Mucosa of rectum (tissue), 2 donors: ENCODE measurements around the gene CGN.
"Not testable (repeated sequence)": the region's sequence is repeated elsewhere in the genome, so short reads cannot be mapped to it uniquely, and the experiment has no call there.

Source experiments
- H3K27ac ChIP-seq, 2 donors: one replicate each; pipeline ENCODE4 v1.7.0; 2013; ENCODE audit warnings: inconsistent platforms in 2 of 2, low read depth in 2 of 2, low read length in 2 of 2
- H3K27me3 ChIP-seq, 2 donors: one replicate each; pipeline ENCODE4 v1.7.0; 2013; ENCODE audit warnings: low read length in 2 of 2; ENCODE audit not compliant: control insufficient read depth in 2 of 2, insufficient read depth in 2 of 2
- H3K36me3 ChIP-seq, 2 donors: one replicate each; pipeline ENCODE4 v1.7.0; 2013; ENCODE audit warnings: low read length in 2 of 2; ENCODE audit not compliant: control insufficient read depth in 2 of 2, insufficient read depth in 2 of 2
- H3K4me1 ChIP-seq, 2 donors: one replicate each; pipeline ENCODE4 v1.7.0; 2013; ENCODE audit warnings: low read length in 2 of 2, mild to moderate bottlenecking in 1 of 2; ENCODE audit not compliant: control insufficient read depth in 2 of 2, insufficient read depth in 2 of 2
- H3K4me3 ChIP-seq, 2 donors: one replicate each; pipeline ENCODE4 v1.7.0; 2013; ENCODE audit warnings: low read length in 2 of 2
- H3K9ac ChIP-seq, 2 donors: one replicate each; pipeline ENCODE4 v1.7.0; 2013; ENCODE audit warnings: low read length in 2 of 2, low read depth in 1 of 2, mild to moderate bottlenecking in 1 of 2
- H3K9me3 ChIP-seq, 2 donors: one replicate each; pipeline ENCODE4 v1.7.0; 2013; ENCODE audit warnings: low read length in 2 of 2; ENCODE audit not compliant: control insufficient read depth in 2 of 2
- donor health status: healthy.
- donor health status: Normal muscosa, but diverticular disease.

CGN gene

DNA sequence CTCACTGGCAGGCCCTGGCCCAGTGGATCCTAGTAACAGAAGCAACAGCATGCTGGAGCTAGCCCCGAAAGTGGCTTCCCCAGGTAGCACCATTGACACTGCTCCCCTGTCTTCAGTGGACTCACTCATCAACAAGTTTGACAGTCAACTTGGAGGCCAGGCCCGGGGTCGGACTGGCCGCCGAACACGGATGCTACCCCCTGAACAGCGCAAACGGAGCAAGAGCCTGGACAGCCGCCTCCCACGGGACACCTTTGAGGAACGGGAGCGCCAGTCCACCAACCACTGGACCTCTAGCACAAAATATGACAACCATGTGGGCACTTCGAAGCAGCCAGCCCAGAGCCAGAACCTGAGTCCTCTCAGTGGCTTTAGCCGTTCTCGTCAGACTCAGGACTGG is 7.7 kb downstream of the CGN start:
- H3K9me3 ChIP-seq: no peaks in the 10 kb centered on the region
- no peaks in the 10 kb centered on the region for H3K27me3 ChIP-seq
- H3K9ac ChIP-seq: no peak overlapping the region
- no peak overlapping the region for H3K27ac ChIP-seq
- no peak overlapping the region for H3K4me3 ChIP-seq
- H3K4me1 ChIP-seq: peaks cover 13 to 17% of the 10 kb centered on the region in 2 donors
- peaks cover 23 to 30% of the 10 kb centered on the region in 2 donors for H3K36me3 ChIP-seq

DNA sequence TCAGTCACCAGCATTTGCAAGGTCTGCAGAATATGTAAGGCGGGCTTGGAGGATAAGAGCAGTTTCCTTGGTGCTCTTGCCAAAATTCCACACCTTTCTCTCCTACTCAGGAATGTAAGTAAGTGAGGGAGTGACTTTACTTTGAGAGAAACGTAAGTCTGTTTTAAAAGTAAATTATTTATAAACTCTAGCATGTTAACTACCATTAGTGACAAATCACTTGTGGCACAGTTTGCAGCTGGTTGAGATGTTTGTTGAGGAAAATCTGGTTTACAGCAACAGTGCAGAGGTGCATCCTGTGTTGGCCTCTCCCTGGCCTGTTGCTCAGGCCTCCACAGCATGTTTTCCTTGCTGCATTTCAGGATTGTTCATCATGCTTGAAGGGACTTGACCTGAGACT is 8.5 kb downstream of the CGN start:
- Histone ChIP-seq H3K27ac (no peak overlapping the region), H3K9me3 (no peaks in the 10 kb centered on the region), H3K4me1 (peaks cover 6 to 9% of the 10 kb centered on the region in 2 donors), H3K27me3 (no peaks in the 10 kb centered on the region), H3K9ac (no peak overlapping the region), H3K4me3 (no peak overlapping the region), H3K36me3 (peaks cover 31 to 36% of the 10 kb centered on the region in 2 donors)

DNA sequence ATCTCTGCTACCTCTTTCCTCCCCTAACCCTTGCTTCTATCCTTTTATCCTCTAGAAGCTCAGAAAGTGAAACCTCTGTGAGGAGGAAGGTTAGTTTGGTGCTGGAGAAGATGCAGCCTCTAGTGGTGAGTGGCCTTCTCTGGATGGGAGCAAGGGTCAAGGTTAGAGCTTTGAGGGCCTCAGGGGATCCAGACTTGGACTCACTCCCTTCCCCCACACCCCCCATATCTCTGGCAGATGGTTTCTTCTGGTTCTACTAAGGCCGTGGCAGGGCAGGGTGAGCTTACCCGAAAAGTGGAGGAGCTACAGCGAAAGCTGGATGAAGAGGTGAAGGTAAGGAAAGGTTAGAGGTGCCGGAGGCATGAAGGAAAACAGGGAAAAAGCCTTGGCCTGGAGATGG is 9.2 kb downstream of the CGN start:
- H3K4me3 ChIP-seq: no peak overlapping the region
- no peaks in the 10 kb centered on the region for H3K9me3 ChIP-seq
- no peak overlapping the region for H3K27ac ChIP-seq
- no peaks in the 10 kb centered on the region for H3K27me3 ChIP-seq
- peaks cover 0 to 4% of the 10 kb centered on the region in 2 donors for H3K4me1 ChIP-seq
- H3K9ac ChIP-seq: no peak overlapping the region
- H3K36me3 ChIP-seq: peaks cover 37 to 40% of the 10 kb centered on the region in 2 donors

DNA sequence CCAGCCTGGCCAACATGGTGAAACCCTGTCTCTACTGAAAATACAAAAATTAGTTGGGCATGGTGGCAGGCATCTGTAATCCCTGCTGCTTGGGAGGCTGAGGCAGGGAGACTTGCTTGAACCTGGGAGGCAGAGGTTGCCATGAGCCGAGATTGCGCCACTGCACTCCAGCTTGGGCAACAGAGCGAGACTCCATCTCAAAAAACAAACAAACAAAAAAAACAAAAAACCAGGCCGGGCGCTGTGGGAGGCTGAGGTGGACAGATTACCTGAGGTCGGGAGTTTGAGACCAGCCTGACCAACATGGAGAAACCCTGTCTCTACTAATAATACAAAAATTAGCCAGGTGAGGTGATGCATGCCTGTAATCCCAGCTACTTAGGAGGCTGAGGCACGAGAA is 11.2 kb downstream of the CGN start:
- not testable (repeated sequence) for H3K27me3 ChIP-seq

DNA sequence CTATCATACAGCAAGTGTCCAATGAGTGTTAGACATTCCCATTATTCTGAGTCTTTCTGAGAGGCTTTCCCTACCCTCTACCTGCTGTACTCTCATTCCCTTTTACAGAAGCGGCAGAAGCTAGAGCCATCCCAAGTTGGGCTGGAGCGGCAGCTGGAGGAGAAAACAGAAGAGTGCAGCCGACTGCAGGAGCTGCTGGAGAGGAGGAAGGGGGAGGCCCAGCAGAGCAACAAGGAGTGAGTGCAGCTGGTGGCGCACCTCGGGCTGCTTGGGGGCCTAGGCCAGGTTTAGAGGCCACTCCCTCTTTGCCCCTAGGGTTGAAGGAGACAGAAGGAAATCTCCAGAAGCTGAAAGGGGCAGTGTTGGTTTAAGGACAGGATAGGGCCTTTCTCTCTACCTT is 12.1 kb downstream of the CGN start:
- no peak overlapping the region for H3K9ac ChIP-seq
- H3K4me1 ChIP-seq: no peaks in the 10 kb centered on the region
- H3K36me3 ChIP-seq: peaks cover 46 to 47% of the 10 kb centered on the region in 2 donors
- no peak overlapping the region for H3K27ac ChIP-seq
- H3K4me3 ChIP-seq: no peak overlapping the region
- no peaks in the 10 kb centered on the region for H3K9me3 ChIP-seq
- no peaks in the 10 kb centered on the region for H3K27me3 ChIP-seq

More for the DNA sequence above, 11.2 kb downstream of the CGN start:
- H3K4me1 ChIP-seq, H3K4me3 ChIP-seq, H3K9me3 ChIP-seq, H3K27ac ChIP-seq, H3K9ac ChIP-seq: not testable (repeated sequence)
- H3K36me3 ChIP-seq: peaks cover 44 to 47% of the 10 kb centered on the region in 2 donors

DNA sequence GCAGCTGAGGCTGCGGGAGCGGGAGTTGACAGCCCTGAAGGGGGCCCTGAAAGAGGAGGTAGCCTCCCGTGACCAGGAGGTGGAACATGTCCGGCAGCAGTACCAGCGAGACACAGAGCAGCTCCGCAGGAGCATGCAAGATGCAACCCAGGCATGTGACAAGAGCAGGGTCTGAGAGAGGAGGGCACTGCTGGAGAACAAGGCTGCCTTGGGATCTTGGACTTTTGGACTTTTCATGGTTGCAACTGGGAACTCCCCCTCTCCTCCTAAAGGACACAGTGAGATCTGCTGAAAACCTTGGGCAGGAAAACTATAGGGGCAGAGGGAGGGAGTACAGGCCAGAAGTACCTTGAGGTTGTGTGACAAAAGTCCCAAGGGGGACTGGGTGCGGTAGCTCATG is 13.5 kb downstream of the CGN start:
- H3K36me3 ChIP-seq: peaks cover 45 to 47% of the 10 kb centered on the region in 2 donors
- H3K27ac ChIP-seq: no peak overlapping the region
- no peaks in the 10 kb centered on the region for H3K27me3 ChIP-seq
- H3K4me1 ChIP-seq: no peaks in the 10 kb centered on the region
- H3K4me3 ChIP-seq: no peak overlapping the region
- no peak overlapping the region for H3K9ac ChIP-seq
- H3K9me3 ChIP-seq: no peaks in the 10 kb centered on the region

DNA sequence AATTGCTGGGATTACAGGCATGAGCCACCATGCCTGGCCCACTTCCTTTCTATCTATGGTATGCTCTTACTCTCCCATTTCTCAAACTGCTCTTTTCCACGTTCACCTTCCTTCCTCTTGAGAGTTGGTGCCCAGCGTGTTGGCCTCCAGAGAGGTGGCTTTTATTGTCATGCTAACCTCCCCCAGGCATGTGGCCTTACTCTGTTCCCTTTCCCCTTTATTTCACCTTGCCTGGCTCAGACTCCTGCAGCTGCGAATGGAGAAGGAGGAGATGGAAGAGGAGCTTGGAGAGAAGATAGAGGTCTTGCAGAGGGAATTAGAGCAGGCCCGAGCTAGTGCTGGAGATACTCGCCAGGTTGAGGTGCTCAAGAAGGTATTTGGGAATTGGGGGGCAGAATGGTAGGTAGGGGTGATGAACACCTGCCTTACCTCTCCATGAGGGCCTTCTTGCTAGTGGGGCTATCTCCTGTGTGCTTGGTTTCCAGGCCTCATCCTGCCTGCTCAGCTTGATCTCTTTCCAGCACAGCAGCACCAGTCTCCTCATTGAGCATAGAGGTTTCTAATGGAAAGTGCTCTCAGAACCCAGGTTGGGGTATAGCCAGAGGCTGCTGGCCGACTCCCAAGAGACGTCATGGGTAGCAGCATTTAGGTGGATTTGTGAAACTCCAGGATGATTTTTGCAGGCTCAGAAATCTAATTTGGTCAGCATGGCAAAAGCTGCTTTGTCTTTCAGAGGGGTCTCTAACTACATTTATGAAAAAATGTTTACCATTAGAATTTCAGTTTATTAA is 15.7 kb downstream of the CGN start:
- Histone ChIP-seq H3K27me3 (no peaks in the 10 kb centered on the region), H3K9ac (no peak overlapping the region), H3K4me3 (no peak overlapping the region), H3K9me3 (no peaks in the 10 kb centered on the region), H3K36me3 (peaks cover 46 to 49% of the 10 kb centered on the region in 2 donors), H3K27ac (no peak overlapping the region), H3K4me1 (no peaks in the 10 kb centered on the region)

DNA sequence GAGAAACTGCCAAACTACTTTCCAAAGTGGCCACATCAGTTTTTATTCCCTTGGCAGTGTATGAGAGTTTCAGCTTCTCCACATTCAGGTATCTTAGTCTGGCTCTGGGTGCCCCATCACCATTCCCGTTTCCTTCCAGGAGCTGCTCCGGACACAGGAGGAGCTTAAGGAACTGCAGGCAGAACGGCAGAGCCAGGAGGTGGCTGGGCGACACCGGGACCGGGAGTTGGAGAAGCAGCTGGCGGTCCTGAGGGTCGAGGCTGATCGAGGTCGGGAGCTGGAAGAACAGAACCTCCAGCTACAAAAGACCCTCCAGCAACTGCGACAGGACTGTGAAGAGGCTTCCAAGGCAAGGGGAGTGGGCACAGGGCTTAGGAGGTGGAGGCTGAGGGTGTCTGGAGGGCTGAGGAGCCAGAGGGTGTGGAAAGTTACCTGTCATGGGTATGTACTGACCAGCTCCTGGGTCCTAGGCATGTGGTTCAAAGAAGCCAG is 18.1 kb downstream of the CGN start:
- H3K27me3 ChIP-seq: no peaks in the 10 kb centered on the region
- H3K4me3 ChIP-seq: no peak overlapping the region
- no peak overlapping the region for H3K27ac ChIP-seq
- H3K4me1 ChIP-seq: no peaks in the 10 kb centered on the region
- no peak overlapping the region for H3K9ac ChIP-seq
- H3K9me3 ChIP-seq: no peaks in the 10 kb centered on the region
- peaks cover 42% of the 10 kb centered on the region in 2 donors for H3K36me3 ChIP-seq

DNA sequence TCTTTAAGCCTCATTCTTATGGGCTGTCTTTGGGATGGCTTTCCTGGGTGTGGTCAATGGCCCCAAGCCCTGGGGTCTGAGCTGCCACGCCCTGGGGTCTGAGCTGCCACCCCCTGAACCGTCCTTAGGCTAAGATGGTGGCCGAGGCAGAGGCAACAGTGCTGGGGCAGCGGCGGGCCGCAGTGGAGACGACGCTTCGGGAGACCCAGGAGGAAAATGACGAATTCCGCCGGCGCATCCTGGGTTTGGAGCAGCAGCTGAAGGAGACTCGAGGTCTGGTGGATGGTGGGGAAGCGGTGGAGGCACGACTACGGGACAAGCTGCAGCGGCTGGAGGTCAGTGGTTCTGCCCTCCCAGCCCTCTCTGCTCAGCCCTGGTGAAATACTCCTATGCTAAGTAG is 18.6 kb downstream of the CGN start:
- no peaks in the 10 kb centered on the region for H3K9me3 ChIP-seq
- H3K4me1 ChIP-seq: no peaks in the 10 kb centered on the region
- no peak overlapping the region for H3K27ac ChIP-seq
- H3K9ac ChIP-seq: no peak overlapping the region
- H3K4me3 ChIP-seq: no peak overlapping the region
- H3K27me3 ChIP-seq: no peaks in the 10 kb centered on the region
- peaks cover 40% of the 10 kb centered on the region in 2 donors for H3K36me3 ChIP-seq

DNA sequence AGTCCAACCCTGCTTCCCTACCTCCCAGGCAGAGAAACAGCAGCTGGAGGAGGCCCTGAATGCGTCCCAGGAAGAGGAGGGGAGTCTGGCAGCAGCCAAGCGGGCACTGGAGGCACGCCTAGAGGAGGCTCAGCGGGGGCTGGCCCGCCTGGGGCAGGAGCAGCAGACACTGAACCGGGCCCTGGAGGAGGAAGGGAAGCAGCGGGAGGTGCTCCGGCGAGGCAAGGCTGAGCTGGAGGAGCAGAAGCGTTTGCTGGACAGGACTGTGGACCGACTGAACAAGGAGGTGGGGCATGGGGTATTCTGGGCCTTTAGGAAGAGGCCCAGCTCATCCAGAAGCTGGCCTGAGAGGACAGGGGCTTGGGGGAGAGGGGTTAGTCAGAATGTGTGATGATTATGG is 19.3 kb downstream of the CGN start:
- Histone ChIP-seq H3K36me3 (peaks cover 40 to 43% of the 10 kb centered on the region in 2 donors), H3K4me3 (no peak overlapping the region)

More for the DNA sequence above, 19.3 kb downstream of the CGN start:
- Histone ChIP-seq H3K9ac (no peak overlapping the region), H3K9me3 (no peaks in the 10 kb centered on the region), H3K27ac (no peak overlapping the region), H3K27me3 (no peaks in the 10 kb centered on the region), H3K4me1 (no peaks in the 10 kb centered on the region)
